GM13977 (cell line): ENCODE results near the gene MYCBP2.

Source experiments
- DNase-seq: peaks from one replicate; pipeline ENCODE4 v3.0.0; 2012; ENCODE audit warnings: low spot score
- in situ Hi-C: fragments of 300-500 bp; cut with MboI; formaldehyde crosslinking; loops from one replicate; pipeline ENCODE4 v1.12.0; 2022; ENCODE audit warnings: low sequenced_read_pairs, low pct_unique_long_range_greater_than_20kb, mixed read lengths, inconsistent platforms; ENCODE audit not compliant: unreplicated experiment
- TF ChIP-seq, protein P1 (sequence below): IDR thresholded peaks from 2 replicates; pipeline ENCODE4 v1.5.1; 2012; ENCODE audit warnings: mild to moderate bottlenecking, control low read depth; ENCODE audit not compliant: insufficient read depth; ENCODE audit errors: extremely low read depth, missing control alignments

Gene MYCBP2

DNA sequence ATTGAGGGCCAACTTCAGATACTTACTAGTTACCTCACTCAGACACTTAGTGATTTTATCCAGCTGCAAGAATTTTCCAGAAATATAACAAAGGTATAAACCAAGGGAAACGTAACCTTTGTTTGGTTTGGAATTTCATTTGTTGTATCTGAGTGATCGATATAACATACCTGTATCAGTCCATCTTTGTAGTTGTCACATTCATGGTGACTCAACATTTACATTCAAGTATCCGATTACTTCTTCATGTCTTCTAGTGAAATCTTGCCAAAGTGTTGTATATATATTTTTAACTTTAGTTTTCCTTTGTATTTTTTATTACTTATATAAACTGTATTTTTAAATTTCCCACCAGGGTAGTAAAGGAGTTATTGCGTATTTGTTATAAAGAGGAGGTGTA lies 16.9 kb upstream of the MYCBP2 start:
- in situ Hi-C loops = no loop called here
- no peak for DNase-seq
- TF ChIP-seq, protein P1, sequence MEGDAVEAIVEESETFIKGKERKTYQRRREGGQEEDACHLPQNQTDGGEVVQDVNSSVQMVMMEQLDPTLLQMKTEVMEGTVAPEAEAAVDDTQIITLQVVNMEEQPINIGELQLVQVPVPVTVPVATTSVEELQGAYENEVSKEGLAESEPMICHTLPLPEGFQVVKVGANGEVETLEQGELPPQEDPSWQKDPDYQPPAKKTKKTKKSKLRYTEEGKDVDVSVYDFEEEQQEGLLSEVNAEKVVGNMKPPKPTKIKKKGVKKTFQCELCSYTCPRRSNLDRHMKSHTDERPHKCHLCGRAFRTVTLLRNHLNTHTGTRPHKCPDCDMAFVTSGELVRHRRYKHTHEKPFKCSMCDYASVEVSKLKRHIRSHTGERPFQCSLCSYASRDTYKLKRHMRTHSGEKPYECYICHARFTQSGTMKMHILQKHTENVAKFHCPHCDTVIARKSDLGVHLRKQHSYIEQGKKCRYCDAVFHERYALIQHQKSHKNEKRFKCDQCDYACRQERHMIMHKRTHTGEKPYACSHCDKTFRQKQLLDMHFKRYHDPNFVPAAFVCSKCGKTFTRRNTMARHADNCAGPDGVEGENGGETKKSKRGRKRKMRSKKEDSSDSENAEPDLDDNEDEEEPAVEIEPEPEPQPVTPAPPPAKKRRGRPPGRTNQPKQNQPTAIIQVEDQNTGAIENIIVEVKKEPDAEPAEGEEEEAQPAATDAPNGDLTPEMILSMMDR = no peak

DNA sequence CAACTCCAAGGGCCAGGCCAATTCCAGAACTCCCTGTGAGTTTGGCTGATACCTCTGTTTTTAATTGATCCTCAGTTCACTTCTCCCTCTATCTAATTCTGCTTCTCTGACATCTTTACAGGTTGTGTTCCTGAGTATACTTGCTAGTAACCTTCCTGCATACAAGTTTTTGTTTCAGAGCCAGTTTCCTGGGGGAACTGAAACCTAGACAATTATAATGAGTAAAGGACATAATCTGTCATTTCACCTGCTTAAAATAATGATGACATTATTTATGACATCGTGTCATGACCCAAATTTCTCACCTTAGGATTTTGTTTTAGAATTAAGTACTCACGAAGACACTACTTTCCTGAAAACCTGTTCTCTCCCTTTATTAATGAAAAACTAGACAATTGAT lies 12.5 kb upstream of the MYCBP2 start:
- TF ChIP-seq, protein P1 = no peak
- in situ Hi-C loops = loop anchor here (10.0 kb wide), 1 partner anchor 135 kb away; no protein-coding TSS in a partner anchor
- DNase-seq = peak; percentile 38

DNA sequence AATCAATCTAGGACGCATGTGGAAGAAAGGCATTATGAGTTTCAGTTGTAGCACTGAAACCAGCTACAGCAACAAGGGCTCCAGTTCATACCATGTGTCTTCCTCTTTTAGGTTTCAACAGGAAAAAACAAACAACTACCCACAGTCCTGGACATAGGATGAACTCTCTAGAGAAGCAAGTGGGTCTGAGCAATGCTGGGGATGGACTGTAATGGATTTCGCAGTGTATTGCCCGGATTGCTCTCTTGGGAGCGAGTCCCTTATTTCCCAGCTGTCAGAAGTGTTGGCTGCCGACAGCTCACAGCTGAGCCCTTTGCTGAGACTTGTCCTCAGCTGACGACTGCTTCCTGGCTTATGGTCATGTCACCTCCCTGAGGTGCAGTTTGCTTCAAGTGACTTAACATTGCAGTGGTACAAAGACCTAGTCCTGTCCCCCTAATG lies 12.1 kb upstream of the MYCBP2 start:
- in situ Hi-C loops = loop anchor here (10.0 kb wide), 1 partner anchor 136 kb away; no protein-coding TSS in a partner anchor
- DNase-seq = no peak
- TF ChIP-seq, protein P1 = no peak

DNA sequence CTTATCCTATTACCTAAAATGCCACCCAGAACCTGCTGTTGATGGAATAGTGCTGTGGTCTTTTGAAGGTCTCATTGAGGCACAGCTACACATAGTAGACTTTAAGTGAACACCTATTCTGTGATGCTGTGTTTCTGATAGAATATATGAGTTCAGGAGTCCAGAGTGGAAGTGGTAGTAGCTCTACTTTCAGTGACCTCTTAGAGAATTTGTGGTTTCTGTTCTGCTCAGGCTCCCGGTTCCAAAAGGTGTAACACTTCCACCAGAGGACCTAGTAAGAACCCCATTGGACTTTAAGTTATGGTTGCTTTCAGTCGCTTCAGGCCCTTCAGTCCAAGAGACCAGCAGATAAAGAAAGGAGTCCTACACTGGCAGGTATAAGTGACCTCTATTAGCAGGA lies 11.4 kb upstream of the MYCBP2 start:
- TF ChIP-seq, protein P1 = no peak
- in situ Hi-C loops = loop anchor here (10.0 kb wide), 1 partner anchor 136 kb away; no protein-coding TSS in a partner anchor

DNA sequence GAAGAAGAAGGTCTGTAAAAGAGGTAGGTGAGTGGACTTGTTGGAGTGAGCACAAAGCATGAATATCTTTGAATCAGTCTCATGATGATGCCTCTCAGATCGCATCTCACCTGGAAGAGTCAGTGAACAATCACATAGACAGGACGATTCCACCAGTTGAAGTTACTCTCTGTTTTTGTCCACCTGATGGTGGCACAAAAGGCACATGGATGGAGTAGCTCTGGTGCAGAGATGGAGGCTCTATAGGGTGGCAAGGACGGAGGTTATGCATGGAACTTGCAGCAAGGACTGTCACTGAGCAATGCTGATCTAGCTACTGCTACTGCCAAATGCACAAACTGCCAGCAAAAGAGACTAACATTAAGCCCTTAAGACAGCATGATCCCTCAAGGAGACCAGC lies 10.3 kb upstream of the MYCBP2 start:
- no peak for DNase-seq
- TF ChIP-seq, protein P1 = peak; percentile 7
- in situ Hi-C loops = loop anchor here (10.0 kb wide), 1 partner anchor 138 kb away; no protein-coding TSS in a partner anchor

More for the DNA sequence above, 11.4 kb upstream of the MYCBP2 start:
- DNase-seq = no peak

DNA sequence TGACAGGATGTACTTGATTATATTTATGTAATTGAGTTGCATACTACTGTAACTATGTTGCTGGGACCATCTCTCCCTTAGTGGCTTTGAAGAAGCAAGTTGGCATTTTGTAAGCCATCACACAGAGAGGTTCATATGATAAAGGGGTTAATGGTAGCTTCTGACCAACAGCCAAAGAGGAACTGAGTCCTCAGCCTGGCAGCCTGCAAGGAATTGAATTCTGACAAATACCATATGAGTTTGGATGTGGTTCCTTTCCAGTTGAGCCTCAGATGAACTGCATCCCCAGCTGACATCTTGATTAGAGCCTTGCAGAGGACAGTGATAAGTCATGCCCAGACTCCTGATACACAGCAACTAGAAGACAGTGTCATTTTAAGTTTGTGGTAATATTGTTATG lies 8.6 kb upstream of the MYCBP2 start:
- TF ChIP-seq, protein P1 = no peak
- no peak for DNase-seq
- in situ Hi-C loops = loop anchor here (10.0 kb wide), 1 partner anchor 139 kb away; no protein-coding TSS in a partner anchor
